BJ (cell line): ENCODE data around the gene PUDP. TPM values are rescaled to one million over a fixed set of nuclear protein-coding genes. Genes with fewer than 3 reads are reported as not detected.

ENCODE experiments used
- CTCF ChIA-PET: fragments of 350-600 bp; formaldehyde crosslinking; extraction: SDS; loops from one replicate; lab custom pipeline; 2021; ENCODE audit warnings: antibody characterized with exemption, inconsistent platforms; lab: Yijun Ruan, JAX
- POLR2A ChIA-PET: fragments of 300-600 bp; sonication (Branson Sonifier 250); formaldehyde crosslinking; extraction: SDS; loops from one replicate; lab custom pipeline; 2021; ENCODE audit warnings: antibody characterized with exemption; lab: Charles Lee
- DNase-seq: peaks from one replicate; pipeline ENCODE4 v3.0.0-alpha.2; 2011; ENCODE audit warnings: low read depth
- H3K27me3 ChIP-seq: 2 replicates; pipeline ENCODE4 v1.6.0; 2011; ENCODE audit warnings: low read length; ENCODE audit not compliant: control insufficient read depth, insufficient read depth
- H3K36me3 ChIP-seq: 2 replicates; pipeline ENCODE4 v1.5.1; 2011; ENCODE audit warnings: low read length; ENCODE audit not compliant: control insufficient read depth, insufficient read depth
- H3K4me3 ChIP-seq: 2 replicates; pipeline ENCODE4 v1.5.1; 2011; ENCODE audit warnings: low read depth, mild to moderate bottlenecking, control low read depth, low read length
- polyA plus RNA-seq: library from polyadenylated mRNA; depleted of rRNA; stranded (reverse); fragments of >200 nt; gene quantifications from 2 replicates; pipeline ENCODE4 v1.2.3, GENCODE V29; 2011
- TF ChIP-seq, protein P1 (sequence below): IDR thresholded peaks from 2 replicates; pipeline ENCODE4 v1.5.1; 2011; ENCODE audit warnings: low read depth, mild to moderate bottlenecking, control low read depth, inconsistent platforms, low read length, moderate library complexity; ENCODE audit not compliant: insufficient read depth

PUDP gene
- polyA plus RNA-seq, 1 experiment: 17.2 TPM

- H3K4me3 ChIP-seq: no peak overlapping the region
- no peaks in the 10 kb centered on the region for H3K27me3 ChIP-seq
- H3K36me3 ChIP-seq: no peaks in the 10 kb centered on the region
- POLR2A ChIA-PET: no interaction called here
- no peak for DNase-seq
- CTCF ChIA-PET: no interaction called here
- TF ChIP-seq, protein P1, sequence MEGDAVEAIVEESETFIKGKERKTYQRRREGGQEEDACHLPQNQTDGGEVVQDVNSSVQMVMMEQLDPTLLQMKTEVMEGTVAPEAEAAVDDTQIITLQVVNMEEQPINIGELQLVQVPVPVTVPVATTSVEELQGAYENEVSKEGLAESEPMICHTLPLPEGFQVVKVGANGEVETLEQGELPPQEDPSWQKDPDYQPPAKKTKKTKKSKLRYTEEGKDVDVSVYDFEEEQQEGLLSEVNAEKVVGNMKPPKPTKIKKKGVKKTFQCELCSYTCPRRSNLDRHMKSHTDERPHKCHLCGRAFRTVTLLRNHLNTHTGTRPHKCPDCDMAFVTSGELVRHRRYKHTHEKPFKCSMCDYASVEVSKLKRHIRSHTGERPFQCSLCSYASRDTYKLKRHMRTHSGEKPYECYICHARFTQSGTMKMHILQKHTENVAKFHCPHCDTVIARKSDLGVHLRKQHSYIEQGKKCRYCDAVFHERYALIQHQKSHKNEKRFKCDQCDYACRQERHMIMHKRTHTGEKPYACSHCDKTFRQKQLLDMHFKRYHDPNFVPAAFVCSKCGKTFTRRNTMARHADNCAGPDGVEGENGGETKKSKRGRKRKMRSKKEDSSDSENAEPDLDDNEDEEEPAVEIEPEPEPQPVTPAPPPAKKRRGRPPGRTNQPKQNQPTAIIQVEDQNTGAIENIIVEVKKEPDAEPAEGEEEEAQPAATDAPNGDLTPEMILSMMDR: no peak
These were observed 8.9 kb upstream of the PUDP start for GRCh38 chrX:7156879-7157278.

DNA sequence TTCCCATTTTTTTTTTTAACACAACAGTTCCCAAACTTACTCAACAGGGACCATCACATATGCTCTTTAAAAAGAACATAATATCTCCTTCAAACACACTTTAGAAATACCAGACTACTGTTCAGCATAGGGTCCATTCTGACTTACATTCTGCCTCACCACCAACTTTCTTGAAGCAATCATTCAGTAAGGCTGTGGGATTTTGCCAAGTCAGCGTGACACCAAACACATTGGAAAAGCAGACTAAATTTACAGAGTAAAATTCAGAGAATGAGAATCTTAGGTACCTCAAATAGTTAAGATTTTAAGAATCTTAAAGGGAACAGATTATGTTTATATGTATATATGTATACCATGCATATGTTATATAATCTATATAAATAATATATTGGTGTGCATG, 7.2 kb upstream of the PUDP start:
- POLR2A ChIA-PET: no interaction called here
- TF ChIP-seq, protein P1: no peak
- Histone ChIP-seq H3K27me3 (no peaks in the 10 kb centered on the region), H3K36me3 (no peaks in the 10 kb centered on the region), H3K4me3 (no peak overlapping the region)
- no peak for DNase-seq
- CTCF ChIA-PET: no interaction called here

DNA sequence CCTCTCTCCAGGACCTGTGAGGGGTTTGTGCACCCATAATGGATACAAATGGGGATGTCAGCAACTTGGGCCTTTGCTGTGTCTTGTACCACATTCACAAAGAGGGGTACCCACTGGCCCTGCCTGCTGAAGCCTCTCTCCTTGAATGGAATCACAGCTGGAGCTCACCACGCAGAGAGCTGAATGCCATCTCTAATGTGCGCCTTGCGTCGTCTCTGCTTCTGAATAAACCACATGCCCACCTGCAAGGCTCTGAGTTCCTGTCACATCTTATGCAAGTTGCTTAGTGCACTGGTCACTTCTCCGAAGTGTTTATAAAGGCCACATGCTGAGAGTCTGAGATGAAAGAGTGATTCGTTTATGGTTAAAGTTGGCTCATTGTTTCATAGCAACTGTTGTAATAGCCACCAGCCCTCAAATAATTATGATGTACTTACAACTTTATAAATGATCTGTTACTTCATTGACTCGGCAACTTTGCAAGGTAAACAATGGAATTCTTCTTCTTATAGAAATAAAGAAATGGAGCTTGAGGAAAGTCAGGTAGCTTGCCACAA, 6.2 kb upstream of the PUDP start:
- CTCF ChIA-PET: no interaction called here
- POLR2A ChIA-PET: no interaction called here
- Histone ChIP-seq H3K27me3 (no peaks in the 10 kb centered on the region), H3K36me3 (no peaks in the 10 kb centered on the region), H3K4me3 (no peak overlapping the region)
- TF ChIP-seq, protein P1: no peak
- DNase-seq: no peak

DNA sequence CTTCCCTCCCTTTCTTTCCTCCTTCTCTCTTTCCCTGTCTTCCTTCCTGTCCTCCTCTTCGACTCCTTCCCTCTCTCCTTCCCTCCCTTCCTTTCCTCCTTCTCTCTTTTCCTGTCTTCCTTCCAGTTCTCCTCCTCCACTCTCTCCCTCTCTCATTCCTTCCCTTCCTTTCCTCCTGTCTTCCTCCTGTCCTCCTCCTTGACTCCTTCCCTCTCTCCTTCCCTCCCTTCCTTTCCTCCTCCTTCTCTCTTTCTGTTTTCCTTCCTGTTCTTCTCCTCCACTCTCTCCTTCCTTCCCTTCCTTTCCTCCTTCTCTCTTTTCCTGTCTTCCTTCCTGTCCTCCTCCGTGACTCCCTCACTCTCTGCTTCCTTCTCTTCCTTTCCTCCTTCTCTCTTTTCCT, 5.3 kb upstream of the PUDP start:
- POLR2A ChIA-PET: no interaction called here
- no peak for DNase-seq
- H3K27me3 ChIP-seq: no peaks in the 10 kb centered on the region
- no peaks in the 10 kb centered on the region for H3K36me3 ChIP-seq
- CTCF ChIA-PET: no interaction called here
- TF ChIP-seq, protein P1: no peak
- H3K4me3 ChIP-seq: no peak overlapping the region

GRCh38 chrX:7149411-7149810, 1.5 kb upstream of the PUDP start:
- no peak for DNase-seq
- ChIA-PET POLR2A (no interaction called here), CTCF (no interaction called here)
- Histone ChIP-seq H3K27me3 (no peaks in the 10 kb centered on the region), H3K4me3 (no peak overlapping the region), H3K36me3 (no peaks in the 10 kb centered on the region)
- TF ChIP-seq, protein P1: no peak
